H9 (cell line): ENCODE results near the gene RNF212. TPM values are rescaled to one million over a fixed set of nuclear protein-coding genes. Genes with fewer than 3 reads are reported as not detected.

Experiments used
- DNase-seq: peaks from one replicate; pipeline ENCODE4 v3.0.0-alpha.2; 2017
- H2AFZ ChIP-seq: one replicate; pipeline ENCODE4 v1.6.1; 2013; ENCODE audit warnings: mild to moderate bottlenecking, low read length, control low read depth, moderate library complexity
- H2AK5ac ChIP-seq: 2 replicates; pipeline ENCODE4 v1.6.1; 2013; ENCODE audit warnings: low read length, control low read depth, mixed read lengths; ENCODE audit not compliant: insufficient read length
- H2BK120ac ChIP-seq: one replicate; pipeline ENCODE4 v1.6.1; 2013; ENCODE audit warnings: low read depth, mild to moderate bottlenecking, low read length, control low read depth, inconsistent platforms; ENCODE audit not compliant: poor library complexity, severe bottlenecking
- H2BK12ac ChIP-seq: 2 replicates; pipeline ENCODE4 v1.6.1; 2013; ENCODE audit warnings: low read length, control low read depth, mixed read lengths, low read depth; ENCODE audit not compliant: insufficient read length
- H2BK15ac ChIP-seq: 2 replicates; pipeline ENCODE4 v1.6.1; 2013; ENCODE audit warnings: low read depth, low read length, control low read depth
- H2BK20ac ChIP-seq: one replicate; pipeline ENCODE4 v1.6.1; 2013; ENCODE audit warnings: low read depth, mild to moderate bottlenecking, low read length, control low read depth, inconsistent platforms; ENCODE audit not compliant: poor library complexity, severe bottlenecking
- H2BK5ac ChIP-seq: 2 replicates; pipeline ENCODE4 v1.6.1; 2013; ENCODE audit warnings: low read length, control low read depth, mixed read lengths; ENCODE audit not compliant: insufficient read length
- H3K14ac ChIP-seq: 2 replicates; pipeline ENCODE4 v1.6.1; 2013; ENCODE audit warnings: low read length, control low read depth; ENCODE audit not compliant: insufficient read depth
- H3K18ac ChIP-seq: 2 replicates; pipeline ENCODE4 v1.6.1; 2013; ENCODE audit warnings: low read depth, mild to moderate bottlenecking, mixed read lengths, low read length, control low read depth; ENCODE audit not compliant: insufficient read length
- H3K23ac ChIP-seq: 2 replicates; pipeline ENCODE4 v1.6.1; 2013; ENCODE audit warnings: low read length, control low read depth, mixed read lengths, low read depth; ENCODE audit not compliant: insufficient read length
- H3K23me2 ChIP-seq: 2 replicates; pipeline ENCODE4 v1.6.1; 2013; ENCODE audit warnings: low read depth, mild to moderate bottlenecking, mixed read lengths, low read length, control low read depth; ENCODE audit not compliant: insufficient read length, poor library complexity, severe bottlenecking
- H3K27ac ChIP-seq: 2 replicates; pipeline ENCODE4 v1.5.1; 2013; ENCODE audit warnings: low read length, control low read depth, mixed read lengths, low read depth; ENCODE audit not compliant: insufficient read length
- H3K27me3 ChIP-seq: 2 replicates; pipeline ENCODE4 v1.6.1; 2013; ENCODE audit warnings: low read length, control low read depth, inconsistent platforms; ENCODE audit not compliant: insufficient read depth
- H3K4ac ChIP-seq: 2 replicates; pipeline ENCODE4 v1.6.1; 2013; ENCODE audit warnings: low read depth, mild to moderate bottlenecking, control low read depth, inconsistent platforms, low read length, moderate library complexity
- H3K4me1 ChIP-seq: 2 replicates; pipeline ENCODE4 v1.6.1; 2013; ENCODE audit warnings: low read length, control low read depth, inconsistent platforms; ENCODE audit not compliant: insufficient read depth
- H3K4me2 ChIP-seq: 2 replicates; pipeline ENCODE4 v1.6.1; 2013; ENCODE audit warnings: low read length, control low read depth, mixed read lengths; ENCODE audit not compliant: insufficient read length, insufficient read depth
- H3K56ac ChIP-seq: 2 replicates; pipeline ENCODE4 v1.6.1; 2013; ENCODE audit warnings: low read depth, mild to moderate bottlenecking, mixed read lengths, low read length, control low read depth; ENCODE audit not compliant: insufficient read length
- H3K79me1 ChIP-seq: 2 replicates; pipeline ENCODE4 v1.6.1; 2013; ENCODE audit warnings: low read depth, mild to moderate bottlenecking, moderate library complexity, low read length, control low read depth, inconsistent platforms; ENCODE audit not compliant: insufficient read depth, poor library complexity, severe bottlenecking
- H3K79me2 ChIP-seq: 2 replicates; pipeline ENCODE4 v1.6.1; 2013; ENCODE audit warnings: low read length, control low read depth, inconsistent platforms; ENCODE audit not compliant: insufficient read depth
- H3K9ac ChIP-seq: 2 replicates; pipeline ENCODE4 v1.6.1; 2013; ENCODE audit warnings: low read length, control low read depth, mixed read lengths; ENCODE audit not compliant: insufficient read length; ENCODE audit errors: extremely low read depth
- H3K9me3 ChIP-seq: one replicate; pipeline ENCODE4 v1.6.1; 2013; ENCODE audit warnings: low read depth, low read length, inconsistent platforms; ENCODE audit not compliant: control insufficient read depth
- H3T11ph ChIP-seq: one replicate; pipeline ENCODE4 v1.6.1; 2013; ENCODE audit warnings: mild to moderate bottlenecking, low read length, control low read depth, inconsistent platforms
- H4K20me1 ChIP-seq: one replicate; pipeline ENCODE4 v1.6.1; 2013; ENCODE audit not compliant: control insufficient read depth, insufficient read length, insufficient read depth
- H4K5ac ChIP-seq: 2 replicates; pipeline ENCODE4 v1.6.1; 2013; ENCODE audit warnings: low read depth, mild to moderate bottlenecking, mixed read lengths, low read length, control low read depth; ENCODE audit not compliant: insufficient read length
- H4K8ac ChIP-seq: replicated peaks from 2 replicates; pipeline ENCODE4 v1.6.1; 2013; ENCODE audit warnings: low read length, control low read depth, mixed read lengths, low read depth; ENCODE audit not compliant: insufficient read length
- H4K91ac ChIP-seq: 2 replicates; pipeline ENCODE4 v1.6.1; 2013; ENCODE audit warnings: low read depth, mild to moderate bottlenecking, moderate library complexity, mixed read lengths, low read length, control low read depth; ENCODE audit not compliant: insufficient read length
- H3K27ac Mint-ChIP-seq, 3 experiments: 2 replicates in 2 of 3; 3 replicates in 1 of 3; pipeline ENCODE4 v1.8.0; 2020 to 2021; ENCODE audit warnings: mixed read lengths in 3 of 3, mild to moderate bottlenecking in 1 of 3, moderate library complexity in 1 of 3
- H3K27me3 Mint-ChIP-seq: 2 replicates; pipeline ENCODE4 v1.8.0; 2021; ENCODE audit warnings: low read depth, mild to moderate bottlenecking, moderate library complexity, mixed read lengths
- H3K36me3 Mint-ChIP-seq, 3 experiments: 2 replicates in 2 of 3; 3 replicates in 1 of 3; pipeline ENCODE4 v1.8.0; 2020 to 2021; ENCODE audit warnings: low read depth in 3 of 3, mixed read lengths in 3 of 3; ENCODE audit not compliant: insufficient read depth in 1 of 3
- H3K4me1 Mint-ChIP-seq, 2 experiments: 2 replicates each; pipeline ENCODE4 v1.8.0; 2020; ENCODE audit warnings: mixed read lengths in 2 of 2
- H3K4me3 Mint-ChIP-seq, 2 experiments: 2 replicates in 1 of 2; 3 replicates in 1 of 2; pipeline ENCODE4 v1.8.0; 2020 to 2021; ENCODE audit warnings: mild to moderate bottlenecking in 2 of 2, mixed read lengths in 2 of 2, moderate library complexity in 1 of 2
- H3K9me3 Mint-ChIP-seq, 2 experiments: 2 replicates in 1 of 2; 3 replicates in 1 of 2; pipeline ENCODE4 v1.8.0; 2020; ENCODE audit warnings: mild to moderate bottlenecking in 2 of 2, mixed read lengths in 2 of 2, moderate library complexity in 1 of 2
- WGBS: extraction: QIAGEN DNeasy Blood & Tissue Kit; methylation state at CpG from one replicate; pipeline ENCODE4 v1.1.7; 2013; ENCODE audit warnings: missing lambda C conversion rate, low lambda C conversion rate, mixed read lengths; ENCODE audit not compliant: insufficient read length; ENCODE audit errors: extremely low coverage; 5-methylcytosine and 5-hydroxymethylcytosine counted together
- total RNA-seq: library from RNA; stranded (reverse); gene quantifications from 2 replicates; pipeline ENCODE4 v1.2.1, GENCODE V29; 2021
- TF ChIP-seq, protein P1 (sequence below): fragments of 200-600 bp; sonication (generic); conservative IDR thresholded peaks from 3 replicates; pipeline ENCODE4 v1.8.0; 2021; ENCODE audit warnings: antibody characterized with exemption, mild to moderate bottlenecking

The RNF212 gene
- total RNA-seq, 1 experiment from 2014 or later, result 3.0 TPM

DNA sequence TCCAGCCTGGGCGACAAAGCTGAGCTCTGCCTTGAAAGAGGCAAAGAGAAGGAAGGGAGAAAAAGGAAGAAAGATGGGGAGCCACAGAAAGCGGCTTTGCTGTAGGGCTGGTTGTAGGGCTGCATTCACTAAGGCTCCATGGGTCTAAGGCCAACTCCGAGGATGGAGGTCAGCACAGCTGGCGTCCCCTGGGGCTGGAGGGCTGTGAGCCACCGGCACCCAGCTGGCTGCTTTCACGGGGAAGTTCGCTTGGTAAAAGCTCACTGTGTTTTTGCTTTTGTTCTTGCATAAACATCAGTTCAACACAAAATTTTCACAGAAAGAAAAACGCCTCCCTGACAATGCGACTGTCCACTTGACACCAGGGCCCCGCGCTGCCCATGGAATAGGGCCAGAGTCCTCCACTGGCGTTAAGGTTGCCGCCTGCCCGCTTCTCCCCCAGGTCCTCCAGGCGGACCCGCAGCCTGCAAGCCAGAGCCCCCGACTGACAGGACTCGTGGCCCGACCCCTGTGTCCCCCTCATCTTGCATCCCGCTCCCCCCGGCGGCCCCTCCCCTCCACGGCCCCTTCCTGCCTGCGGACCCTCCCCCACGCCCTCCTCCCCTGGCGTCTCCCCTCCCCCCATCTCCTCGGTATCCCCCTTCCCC, 1.1 kb downstream of the RNF212 start:
- no peaks in the 10 kb centered on the region for H3K9me3 ChIP-seq
- no peak for DNase-seq
- no peaks in the 10 kb centered on the region for H3K79me2 ChIP-seq
- H3K56ac ChIP-seq, result no peak overlapping the region
- peaks cover 3% of the 10 kb centered on the region for H3K23me2 ChIP-seq
- peaks cover 66% of the 10 kb centered on the region for H3K27me3 Mint-ChIP-seq
- H3K4me1 ChIP-seq, result no peaks in the 10 kb centered on the region
- H3K14ac ChIP-seq, result no peak overlapping the region
- no peak overlapping the region for H2BK15ac ChIP-seq
- no peak overlapping the region for H3K27ac ChIP-seq
- H3K9me3 Mint-ChIP-seq, result no peaks in the 10 kb centered on the region
- H3K9ac ChIP-seq, result no peak overlapping the region
- no peak overlapping the region for H3K27ac Mint-ChIP-seq
- H4K20me1 ChIP-seq, result no peaks in the 10 kb centered on the region
- TF ChIP-seq, protein P1, sequence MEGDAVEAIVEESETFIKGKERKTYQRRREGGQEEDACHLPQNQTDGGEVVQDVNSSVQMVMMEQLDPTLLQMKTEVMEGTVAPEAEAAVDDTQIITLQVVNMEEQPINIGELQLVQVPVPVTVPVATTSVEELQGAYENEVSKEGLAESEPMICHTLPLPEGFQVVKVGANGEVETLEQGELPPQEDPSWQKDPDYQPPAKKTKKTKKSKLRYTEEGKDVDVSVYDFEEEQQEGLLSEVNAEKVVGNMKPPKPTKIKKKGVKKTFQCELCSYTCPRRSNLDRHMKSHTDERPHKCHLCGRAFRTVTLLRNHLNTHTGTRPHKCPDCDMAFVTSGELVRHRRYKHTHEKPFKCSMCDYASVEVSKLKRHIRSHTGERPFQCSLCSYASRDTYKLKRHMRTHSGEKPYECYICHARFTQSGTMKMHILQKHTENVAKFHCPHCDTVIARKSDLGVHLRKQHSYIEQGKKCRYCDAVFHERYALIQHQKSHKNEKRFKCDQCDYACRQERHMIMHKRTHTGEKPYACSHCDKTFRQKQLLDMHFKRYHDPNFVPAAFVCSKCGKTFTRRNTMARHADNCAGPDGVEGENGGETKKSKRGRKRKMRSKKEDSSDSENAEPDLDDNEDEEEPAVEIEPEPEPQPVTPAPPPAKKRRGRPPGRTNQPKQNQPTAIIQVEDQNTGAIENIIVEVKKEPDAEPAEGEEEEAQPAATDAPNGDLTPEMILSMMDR, result no peak
- H3T11ph ChIP-seq, result no peak overlapping the region
- no peak overlapping the region for H3K18ac ChIP-seq
- H3K79me1 ChIP-seq, result peaks cover 2% of the 10 kb centered on the region
- H4K91ac ChIP-seq, result no peak overlapping the region
- H2AFZ ChIP-seq, result no peak overlapping the region
- no peak overlapping the region for H2BK5ac ChIP-seq
- H3K23ac ChIP-seq, result no peak overlapping the region
- no CpG with 5 or more reads among the region's 27 CpGs for WGBS
- no peak overlapping the region for H3K4me2 ChIP-seq
- H2BK120ac ChIP-seq, result no peak overlapping the region
- no peak overlapping the region for H3K4ac ChIP-seq
- H3K4me3 Mint-ChIP-seq, result peak overlapping the region in 1 of 2 experiments; percentile 44; a peak in 2 of 5 replicates
- no peak overlapping the region for H2BK20ac ChIP-seq
- no peak overlapping the region for H2AK5ac ChIP-seq
- H4K8ac ChIP-seq, result no peak overlapping the region
- no peak overlapping the region for H4K5ac ChIP-seq
- no peaks in the 10 kb centered on the region for H3K36me3 Mint-ChIP-seq
- no peak overlapping the region for H2BK12ac ChIP-seq
- H3K4me1 Mint-ChIP-seq, result peaks cover 6% of the 10 kb centered on the region in 2 experiments; a peak in 2 of 4 replicates
- no peaks in the 10 kb centered on the region for H3K27me3 ChIP-seq
